DND-41 (cell line): ENCODE measurements around the gene UFC1.

Source experiments
- EZH2 ChIP-seq: IDR thresholded peaks from 3 replicates; pipeline ENCODE4 v1.6.1; 2012; ENCODE audit warnings: borderline replicate concordance, low read depth, mild to moderate bottlenecking, moderate library complexity, low read length, inconsistent platforms; ENCODE audit not compliant: severe bottlenecking
- TF ChIP-seq, protein P1 (sequence below): IDR thresholded peaks from 2 replicates; pipeline ENCODE4 v1.5.1; 2012; ENCODE audit warnings: borderline replicate concordance, low read length, moderate library complexity, mild to moderate bottlenecking; ENCODE audit not compliant: poor library complexity, severe bottlenecking; ENCODE audit errors: extremely low read depth

DNA sequence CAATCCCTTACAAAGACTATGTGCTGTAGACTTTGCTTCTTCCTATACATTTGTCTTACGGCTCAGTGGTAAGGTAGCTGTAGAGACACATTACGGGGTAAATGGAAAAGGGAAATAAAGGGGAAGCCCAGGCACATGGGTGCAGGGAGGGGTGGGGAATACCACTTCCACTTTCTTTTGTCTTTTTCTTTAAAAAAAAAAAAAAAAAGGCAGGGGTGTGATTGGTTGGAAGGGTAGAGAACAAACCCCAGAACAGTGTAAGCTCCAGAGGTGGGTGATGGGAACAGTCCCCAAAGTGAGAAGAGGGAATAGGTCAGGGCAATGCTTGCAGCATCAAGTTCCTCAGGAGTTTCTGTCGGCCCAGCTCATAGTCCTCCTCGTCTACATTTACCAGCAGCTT, 31.9 kb upstream of the UFC1 start:
- TF ChIP-seq, protein P1, sequence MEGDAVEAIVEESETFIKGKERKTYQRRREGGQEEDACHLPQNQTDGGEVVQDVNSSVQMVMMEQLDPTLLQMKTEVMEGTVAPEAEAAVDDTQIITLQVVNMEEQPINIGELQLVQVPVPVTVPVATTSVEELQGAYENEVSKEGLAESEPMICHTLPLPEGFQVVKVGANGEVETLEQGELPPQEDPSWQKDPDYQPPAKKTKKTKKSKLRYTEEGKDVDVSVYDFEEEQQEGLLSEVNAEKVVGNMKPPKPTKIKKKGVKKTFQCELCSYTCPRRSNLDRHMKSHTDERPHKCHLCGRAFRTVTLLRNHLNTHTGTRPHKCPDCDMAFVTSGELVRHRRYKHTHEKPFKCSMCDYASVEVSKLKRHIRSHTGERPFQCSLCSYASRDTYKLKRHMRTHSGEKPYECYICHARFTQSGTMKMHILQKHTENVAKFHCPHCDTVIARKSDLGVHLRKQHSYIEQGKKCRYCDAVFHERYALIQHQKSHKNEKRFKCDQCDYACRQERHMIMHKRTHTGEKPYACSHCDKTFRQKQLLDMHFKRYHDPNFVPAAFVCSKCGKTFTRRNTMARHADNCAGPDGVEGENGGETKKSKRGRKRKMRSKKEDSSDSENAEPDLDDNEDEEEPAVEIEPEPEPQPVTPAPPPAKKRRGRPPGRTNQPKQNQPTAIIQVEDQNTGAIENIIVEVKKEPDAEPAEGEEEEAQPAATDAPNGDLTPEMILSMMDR: no peak
- TF ChIP-seq EZH2: no peak
